ENCODE measurements around the gene MCOLN3. TPM values are rescaled to one million over a fixed set of nuclear protein-coding genes. Genes with fewer than 3 reads are reported as not detected.

The MCOLN3 gene
- total RNA-seq, 1 experiment from 2014 or later = 10.1 TPM

- H3K27me3 ChIP-seq (ENCODE audit: insufficient read depth, low read depth) = no peaks in the 10 kb centered on the region
- no peak for DNase-seq
- H3K4me3 ChIP-seq = no peak overlapping the region
- H4K20me1 ChIP-seq (ENCODE audit: insufficient read depth) = no peaks in the 10 kb centered on the region
- H3K36me3 ChIP-seq (ENCODE audit: low read depth) = no peaks in the 10 kb centered on the region
- H3K4me1 ChIP-seq (replicated peaks; ENCODE audit: insufficient read depth) = no peaks in the 10 kb centered on the region
- BruUV-seq (replicated peaks) = no TSS peak
- POLR2A ChIA-PET (ENCODE audit: unreplicated experiment) = no interaction called here
- no peak overlapping the region for H3K4me2 ChIP-seq
- no peak for TF ChIP-seq EZH2 (IDR thresholded peaks at IDR 0.05; ENCODE audit: low read depth)
- no peak for TF ChIP-seq CTCF (conservative IDR thresholded peaks at IDR 0.05)
- H3K27ac ChIP-seq = no peak overlapping the region
- no peaks in the 10 kb centered on the region for H3K79me2 ChIP-seq (ENCODE audit: low read depth)
- no peak overlapping the region for H2AFZ ChIP-seq
- no peaks in the 10 kb centered on the region for H3K9me2 ChIP-seq (ENCODE audit: insufficient read depth)
- H3F3A ChIP-seq (ENCODE audit: insufficient read depth, low read depth) = no peaks in the 10 kb centered on the region
- H3K9me3 ChIP-seq (ENCODE audit: insufficient read depth, low read depth) = no peaks in the 10 kb centered on the region
- CTCF ChIA-PET = no interaction called here
- intact Hi-C loops (cut with micrococcal nuclease; ENCODE audit: unreplicated experiment) = no loop called here
Observed at GRCh38 chr1:85054664-85055063, 6.4 kb upstream of the MCOLN3 start.

GRCh38 chr1:85049735-85050166 lies 1.5 kb upstream of the MCOLN3 start:
- Histone ChIP-seq H3K27ac (no peak overlapping the region), H3F3A (ENCODE audit: insufficient read depth, low read depth) (no peaks in the 10 kb centered on the region), H2AFZ (no peak overlapping the region), H3K27me3 (ENCODE audit: insufficient read depth, low read depth) (no peaks in the 10 kb centered on the region), H3K36me3 (ENCODE audit: low read depth) (no peaks in the 10 kb centered on the region), H3K4me2 (no peak overlapping the region), H4K20me1 (ENCODE audit: insufficient read depth) (no peaks in the 10 kb centered on the region), H3K79me2 (ENCODE audit: low read depth) (no peaks in the 10 kb centered on the region), H3K9me3 (ENCODE audit: insufficient read depth, low read depth) (no peaks in the 10 kb centered on the region), H3K9me2 (ENCODE audit: insufficient read depth) (no peaks in the 10 kb centered on the region), H3K4me3 (no peak overlapping the region), H3K4me1 (replicated peaks; ENCODE audit: insufficient read depth) (0 out of 2 replicates have a peak, but pooled peaks cover 3% of the 10 kb centered on the region)
- intact Hi-C loops (cut with micrococcal nuclease; ENCODE audit: unreplicated experiment) = loop anchor here (10.0 kb wide), 1 partner anchor 105 kb away; no protein-coding TSS in a partner anchor
- ChIA-PET CTCF (interaction anchor here (0.6 kb wide), 1 partner anchor 19 kb away, joined by 8 read pairs; no protein-coding TSS in a partner anchor), POLR2A (ENCODE audit: unreplicated experiment) (no interaction called here)
- DNase-seq = no peak
- no TSS peak for BruUV-seq (replicated peaks)
- TF ChIP-seq EZH2 (IDR thresholded peaks at IDR 0.05; ENCODE audit: low read depth) (no peak), CTCF (conservative IDR thresholded peaks at IDR 0.05) (no peak)

- DNase-seq = no peak
- H3K4me2 ChIP-seq = peak overlapping the region; percentile 81
- no peaks in the 10 kb centered on the region for H3K27me3 ChIP-seq (ENCODE audit: insufficient read depth, low read depth)
- CTCF ChIA-PET = no interaction called here
- H2AFZ ChIP-seq = peak overlapping the region; percentile 85; the same call in 1 of the 2 replicates
- BruUV-seq (replicated peaks) = no TSS peak
- H3K27ac ChIP-seq = no peak overlapping the region
- no peak for TF ChIP-seq EZH2 (IDR thresholded peaks at IDR 0.05; ENCODE audit: low read depth)
- no peaks in the 10 kb centered on the region for H4K20me1 ChIP-seq (ENCODE audit: insufficient read depth)
- no peaks in the 10 kb centered on the region for H3K9me3 ChIP-seq (ENCODE audit: insufficient read depth, low read depth)
- H3K9me2 ChIP-seq (ENCODE audit: insufficient read depth) = no peaks in the 10 kb centered on the region
- H3F3A ChIP-seq (ENCODE audit: insufficient read depth, low read depth) = no peaks in the 10 kb centered on the region
- H3K4me3 ChIP-seq = peak overlapping the region; percentile 81; the same call in 1 of the 2 replicates
- intact Hi-C loops (cut with micrococcal nuclease; ENCODE audit: unreplicated experiment) = loop anchor here (10.0 kb wide), 1 partner anchor 103 kb away; no protein-coding TSS in a partner anchor
- POLR2A ChIA-PET (ENCODE audit: unreplicated experiment) = interaction anchor here (0.7 kb wide), 1 partner anchor 30 kb away, joined by 3 read pairs; no protein-coding TSS in a partner anchor
- H3K4me1 ChIP-seq (replicated peaks; ENCODE audit: insufficient read depth) = 0 out of 2 replicates have a peak, but pooled peaks cover 3% of the 10 kb centered on the region
- H3K36me3 ChIP-seq (ENCODE audit: low read depth) = no peaks in the 10 kb centered on the region
- H3K79me2 ChIP-seq (ENCODE audit: low read depth) = no peaks in the 10 kb centered on the region
Observed at GRCh38 chr1:85047472-85048295, 616 bp downstream of the MCOLN3 start.

Measured in PC-9 (cell line).